B cell (primary cell): ENCODE measurements around the gene PDLIM7. TPM values are rescaled to one million over a fixed set of nuclear protein-coding genes. Genes with fewer than 3 reads are reported as not detected.
A peak's percentile ranks its signal among the peaks of the same experiment; 100 is the strongest.

Source experiments
- ATAC-seq: fragments of 200-7000 bp; cut with Tn5 transposase; one replicate; pipeline ENCODE4 v1.10.0; 2021; ENCODE audit warnings: low read depth, mild to moderate bottlenecking, moderate number of reproducible peaks, moderate library complexity
- CTCF ChIA-PET: fragments of 350-600 bp; sonication (Branson Sonifier 250); formaldehyde crosslinking; loops from one replicate; lab custom pipeline; 2021; ENCODE audit warnings: antibody characterized with exemption, inconsistent platforms; lab: Charles Lee
- POLR2A ChIA-PET: fragments of 350-600 bp; sonication (Branson Sonifier 250); formaldehyde crosslinking; loops from one replicate; lab custom pipeline; 2021; ENCODE audit warnings: antibody characterized with exemption; lab: Charles Lee
- DNase-seq: peaks from one replicate; pipeline ENCODE4 v3.0.0; 2013
- H2AFZ ChIP-seq: 2 replicates; pipeline ENCODE4 v1.6.1; 2012; ENCODE audit warnings: mild to moderate bottlenecking, low read depth, low read length; ENCODE audit not compliant: insufficient read depth, poor library complexity, severe bottlenecking
- H3K27ac ChIP-seq, 2 donors: 1 replicate in 1 of 2; 2 replicates in 1 of 2; pipeline ENCODE4 v1.5.1; 2012 to 2013; ENCODE audit warnings: low read length in 2 of 2, mild to moderate bottlenecking in 2 of 2, moderate library complexity in 1 of 2
- H3K27me3 ChIP-seq, 4 experiments: fragments of 200-600 bp in 1 of 4; sonication (generic) in 1 of 4; replicated peaks in 1 of 4; 1 replicate in 2 of 4; 2 replicates in 2 of 4; pipeline versions ENCODE4 v1.6.1 to v1.7.0; 2013 to 2016; ENCODE audit warnings: low read length in 3 of 4, mild to moderate bottlenecking in 2 of 4, mixed read lengths in 1 of 4, moderate library complexity in 1 of 4; ENCODE audit not compliant: insufficient read depth in 4 of 4, control insufficient read depth in 3 of 4; ENCODE audit errors: control extremely low read depth in 1 of 4
- H3K36me3 ChIP-seq, 2 experiments: replicated peaks in 1 of 2; 1 replicate in 1 of 2; 2 replicates in 1 of 2; pipeline versions ENCODE4 v1.6.1 to v1.7.1; 2013; ENCODE audit warnings: low read length in 1 of 2; ENCODE audit not compliant: insufficient read depth in 2 of 2, control insufficient read depth in 1 of 2; ENCODE audit errors: control extremely low read depth in 1 of 2, extremely low read depth in 1 of 2
- H3K4me1 ChIP-seq, 2 donors: fragments of 200-600 bp in 1 of 2; sonication (generic) in 1 of 2; 1 replicate in 1 of 2; 2 replicates in 1 of 2; pipeline versions ENCODE4 v1.5.1 to v1.6.1; 2013 to 2017; ENCODE audit warnings: low read length in 2 of 2; ENCODE audit not compliant: control insufficient read depth in 2 of 2, insufficient read depth in 2 of 2
- H3K4me2 ChIP-seq: replicated peaks from 2 replicates; pipeline ENCODE3; 2012; ENCODE audit warnings: mild to moderate bottlenecking, low read depth, low read length; ENCODE audit not compliant: poor library complexity, severe bottlenecking
- H3K4me3 ChIP-seq, 5 experiments: fragments of 200-600 bp in 1 of 5; sonication (generic) in 1 of 5; 1 replicate in 3 of 5; 2 replicates in 2 of 5; pipeline versions ENCODE4 v1.5.1 to v1.7.0; 2011 to 2016; ENCODE audit warnings: low read length in 4 of 5, mild to moderate bottlenecking in 4 of 5, low read depth in 2 of 5, control low read depth in 1 of 5, moderate library complexity in 1 of 5; ENCODE audit not compliant: insufficient read depth in 1 of 5; ENCODE audit errors: control extremely low read depth in 1 of 5, extremely low read depth in 1 of 5
- H3K79me2 ChIP-seq: fragments of 200-600 bp; sonication (generic); one replicate; pipeline ENCODE4 v1.6.0; 2016; ENCODE audit warnings: low read length; ENCODE audit not compliant: control insufficient read depth, insufficient read depth
- H3K9ac ChIP-seq: fragments of 200-600 bp; sonication (generic); 2 replicates; pipeline ENCODE4 v1.6.1; 2017; ENCODE audit warnings: mild to moderate bottlenecking, low read length, moderate library complexity
- H3K9me3 ChIP-seq, 3 donors: one replicate each; pipeline versions ENCODE4 v1.6.1 to v1.7.1; 2013; ENCODE audit warnings: low read length in 2 of 3; ENCODE audit not compliant: control insufficient read depth in 2 of 3, insufficient read depth in 1 of 3; ENCODE audit errors: control extremely low read depth in 1 of 3
- H4K20me1 ChIP-seq: 2 replicates; pipeline ENCODE4 v1.6.0; 2012; ENCODE audit warnings: mild to moderate bottlenecking, low read length; ENCODE audit not compliant: insufficient read depth, control insufficient read depth, poor library complexity, severe bottlenecking
- H3K27ac Mint-ChIP-seq: one replicate; pipeline ENCODE4 v1.8.0; 2021; ENCODE audit warnings: mixed read lengths
- H3K27me3 Mint-ChIP-seq: one replicate; pipeline ENCODE4 v1.8.0; 2021; ENCODE audit warnings: mixed read lengths
- H3K4me1 Mint-ChIP-seq: one replicate; pipeline ENCODE4 v1.8.0; 2021; ENCODE audit warnings: mixed read lengths
- H3K4me3 Mint-ChIP-seq: one replicate; pipeline ENCODE4 v1.8.0; 2021; ENCODE audit warnings: mixed read lengths
- H3K9me3 Mint-ChIP-seq: one replicate; pipeline ENCODE4 v1.8.0; 2022; ENCODE audit warnings: mixed read lengths; ENCODE audit not compliant: insufficient read depth
- EZH2 ChIP-seq: IDR thresholded peaks from 2 replicates; pipeline ENCODE4 v1.6.1; 2012; ENCODE audit warnings: borderline replicate concordance, low read depth, mild to moderate bottlenecking, moderate library complexity, low read length; ENCODE audit not compliant: insufficient read depth, poor library complexity, severe bottlenecking
- WGBS: methylation state at CpG from one replicate; pipeline ENCODE4 v1.1.5; 2013; ENCODE audit warnings: missing lambda C conversion rate; ENCODE audit not compliant: insufficient coverage; 5-methylcytosine and 5-hydroxymethylcytosine counted together
- intact Hi-C: fragments of 100-400 bp; cut with micrococcal nuclease; formaldehyde crosslinking; loops from one replicate; pipeline ENCODE4 v1.10.0; 2022
- polyA plus RNA-seq: library from polyadenylated mRNA; depleted of rRNA; stranded (reverse); fragments of >200 nt; gene quantifications from 2 replicates; pipeline ENCODE4 v1.2.3, GENCODE V29; 2012
- total RNA-seq, 2 donors: library from RNA; stranded (reverse); fragments of 120-200 nt in 1 of 2; gene quantifications; 1 replicate in 1 of 2; 2 replicates in 1 of 2; pipeline versions ENCODE4 v1.2.3 to v1.2.4, GENCODE V29; 2013 to 2022
- TF ChIP-seq, protein P1 (sequence below): fragments of 200-600 bp; IDR thresholded peaks from one replicate; pipeline ENCODE4 v1.8.0; 2022; ENCODE audit warnings: antibody characterized with exemption, mild to moderate bottlenecking

PDLIM7 gene
- total and polyA plus RNA-seq, 2 donors (not counting 1 experiment from before 2014, with no cell fraction given), result 23.9 to 25.8 TPM

DNA sequence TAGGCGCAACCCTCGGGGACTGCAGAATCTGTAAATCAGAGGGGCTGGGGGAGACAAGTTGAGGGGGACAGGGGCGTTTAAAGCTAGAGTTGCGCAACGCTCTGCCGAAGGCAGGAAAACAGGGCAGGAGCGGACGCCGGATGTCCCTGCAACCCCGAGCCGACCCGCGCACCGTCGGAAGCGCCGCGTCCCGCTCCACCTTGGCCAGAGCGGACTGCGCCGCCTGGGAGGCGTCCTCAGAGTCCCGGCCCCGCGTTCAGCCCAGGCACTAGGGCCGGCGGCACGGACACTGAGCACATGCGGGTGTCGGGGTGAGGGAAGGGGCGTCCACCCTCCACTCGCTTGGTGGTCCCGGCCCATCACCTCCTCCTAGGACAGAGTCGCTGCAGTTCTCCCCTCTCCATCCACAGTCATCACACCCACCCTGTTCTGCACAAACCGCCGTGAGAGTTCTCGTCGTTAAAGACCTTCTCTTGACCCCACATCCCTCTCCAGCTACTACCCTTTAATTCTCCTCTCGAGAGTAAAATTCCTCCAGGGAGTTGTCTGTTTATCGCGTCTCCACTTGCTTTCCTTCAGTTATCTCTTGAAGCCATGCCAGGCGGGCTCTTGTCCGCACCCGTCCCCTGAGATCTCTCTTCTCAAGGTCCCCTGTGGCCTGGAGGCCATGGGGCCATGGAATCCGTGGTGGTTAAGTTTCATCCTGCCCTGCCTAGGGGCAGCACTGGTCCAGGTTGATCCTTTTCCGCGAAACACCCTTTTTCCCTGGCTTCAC lies 796 bp upstream of the PDLIM7 start:
- peaks cover 3% of the 10 kb centered on the region for H3K27me3 Mint-ChIP-seq
- peaks cover 66 to 79% of the 10 kb centered on the region in 2 donors for H3K4me1 ChIP-seq

More for the DNA sequence above, 796 bp upstream of the PDLIM7 start:
- H3K9ac ChIP-seq, result peak overlapping the region; percentile 74
- Mint-ChIP-seq H3K4me1 (peaks cover 79% of the 10 kb centered on the region), H3K9me3 (no peaks in the 10 kb centered on the region), H3K27ac (peak overlapping the region; percentile 73), H3K4me3 (peak overlapping the region; percentile 93)
- H3K27ac ChIP-seq, result no peak overlapping the region
- H3K27me3 ChIP-seq, result peaks cover 0 to 10% (median 4%) of the 10 kb centered on the region in 4 experiments
- H3K36me3 ChIP-seq, result peaks cover 0 to 7% of the 10 kb centered on the region in 2 experiments
- H4K20me1 ChIP-seq, result peaks cover 36% of the 10 kb centered on the region
- peaks cover 0 to 10% (median 0%) of the 10 kb centered on the region in 3 donors for H3K9me3 ChIP-seq
- H3K79me2 ChIP-seq, result peaks cover 6% of the 10 kb centered on the region
- no peak for ATAC-seq
- H3K4me2 ChIP-seq, result peak overlapping the region; percentile 81
- no peak for DNase-seq
- TF ChIP-seq EZH2, result no peak
- TF ChIP-seq, protein P1, sequence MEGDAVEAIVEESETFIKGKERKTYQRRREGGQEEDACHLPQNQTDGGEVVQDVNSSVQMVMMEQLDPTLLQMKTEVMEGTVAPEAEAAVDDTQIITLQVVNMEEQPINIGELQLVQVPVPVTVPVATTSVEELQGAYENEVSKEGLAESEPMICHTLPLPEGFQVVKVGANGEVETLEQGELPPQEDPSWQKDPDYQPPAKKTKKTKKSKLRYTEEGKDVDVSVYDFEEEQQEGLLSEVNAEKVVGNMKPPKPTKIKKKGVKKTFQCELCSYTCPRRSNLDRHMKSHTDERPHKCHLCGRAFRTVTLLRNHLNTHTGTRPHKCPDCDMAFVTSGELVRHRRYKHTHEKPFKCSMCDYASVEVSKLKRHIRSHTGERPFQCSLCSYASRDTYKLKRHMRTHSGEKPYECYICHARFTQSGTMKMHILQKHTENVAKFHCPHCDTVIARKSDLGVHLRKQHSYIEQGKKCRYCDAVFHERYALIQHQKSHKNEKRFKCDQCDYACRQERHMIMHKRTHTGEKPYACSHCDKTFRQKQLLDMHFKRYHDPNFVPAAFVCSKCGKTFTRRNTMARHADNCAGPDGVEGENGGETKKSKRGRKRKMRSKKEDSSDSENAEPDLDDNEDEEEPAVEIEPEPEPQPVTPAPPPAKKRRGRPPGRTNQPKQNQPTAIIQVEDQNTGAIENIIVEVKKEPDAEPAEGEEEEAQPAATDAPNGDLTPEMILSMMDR, result no peak
- peak overlapping the region; percentile 62 for H2AFZ ChIP-seq
- H3K4me3 ChIP-seq, result peak overlapping the region in 4 of 5 experiments; percentile 59 to 68 (median 66)
- ChIA-PET POLR2A (interaction anchor here (0.7 to 1.8 kb wide), 6 partner anchors 9 to 66 kb away, joined by 3 to 19 read pairs (median 4); partner anchors contain the start of gene DOK3), CTCF (interaction anchor here (1.0 to 5.7 kb wide), 10 partner anchors 9 to 109 kb away, joined by 3 to 70 read pairs (median 6); partner anchors contain the start of gene DOK3)
- WGBS, result 14% methylated on average over 39 of the region's 48 CpGs
- intact Hi-C loops, result no loop called here
